Activated CD4-positive, CD25-positive, alpha-beta regulatory T cell treated with anti-CD3 and anti-CD28 coated beads, Interleukin-2, amount 50 U/mL, for 16 hours (primary cell): ENCODE data around the gene LARP1B.
"Not testable (repeated sequence)": the region's sequence is repeated elsewhere in the genome, so short reads cannot be mapped to it uniquely, and the experiment has no call there.

Experiments
- DNase-seq: peaks from one replicate; pipeline ENCODE4 v3.0.0-alpha.2; 2020; ENCODE audit warnings: low read depth, low spot score

The LARP1B gene

GRCh38 chr4:128225148-128225547 is 164.0 kb downstream of the LARP1B start:
- no peak for DNase-seq

GRCh38 chr4:128227991-128228571 is 167.0 kb downstream of the LARP1B start:
- DNase-seq, result no peak

- no peak for DNase-seq
Observed at GRCh38 chr4:128228845-128229795, 168.0 kb downstream of the LARP1B start.

GRCh38 chr4:128232719-128233118 is 171.6 kb downstream of the LARP1B start:
- no peak for DNase-seq

DNA sequence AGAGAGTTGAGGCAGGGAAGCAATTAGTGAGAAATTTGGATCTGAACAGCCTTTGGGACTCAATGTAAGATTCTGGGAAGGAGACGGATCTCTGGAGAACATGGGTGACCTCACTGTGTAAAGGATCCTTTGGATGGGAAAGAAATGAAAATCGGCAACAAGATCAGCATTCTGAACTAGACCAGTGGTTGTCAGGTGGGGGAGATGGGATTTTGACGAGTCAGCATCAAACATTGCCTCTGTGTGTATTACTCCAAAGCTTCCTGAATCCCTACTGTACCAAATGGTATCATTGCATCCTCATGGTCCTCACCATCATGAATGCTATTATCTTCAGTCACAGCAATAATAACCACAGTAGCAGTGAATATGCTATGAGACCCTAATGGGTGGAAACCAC is 173.7 kb downstream of the LARP1B start:
- no peak for DNase-seq

- DNase-seq, result no peak
Observed at GRCh38 chr4:128241019-128241418, 179.9 kb downstream of the LARP1B start.

DNA sequence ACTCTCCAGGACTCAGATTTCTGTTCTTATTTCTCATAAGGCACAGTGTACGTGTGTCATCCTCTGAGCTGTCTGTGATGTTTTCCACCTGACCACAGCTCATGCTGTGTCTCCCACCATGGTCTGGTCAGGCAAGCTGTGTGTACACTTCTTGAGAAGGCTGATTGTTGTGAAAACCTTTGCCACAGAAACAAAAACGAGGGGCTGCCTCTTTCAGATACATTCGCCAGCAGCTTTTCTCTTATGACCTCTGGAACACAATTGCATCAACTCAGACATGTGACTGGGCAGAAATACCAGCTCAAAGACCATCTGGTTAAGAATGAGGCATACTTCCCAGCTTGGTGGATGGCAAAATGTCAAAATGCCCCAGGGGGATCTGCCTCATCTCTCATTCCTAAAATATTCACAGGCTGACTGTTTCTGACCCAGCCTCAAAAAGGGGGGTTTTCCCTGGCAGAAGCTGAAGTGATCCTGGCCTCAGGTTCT is 180.4 kb downstream of the LARP1B start:
- no peak for DNase-seq

GRCh38 chr4:128241981-128242380 is 180.9 kb downstream of the LARP1B start:
- no peak for DNase-seq

GRCh38 chr4:128242601-128243000 is 181.5 kb downstream of the LARP1B start:
- DNase-seq, result no peak

GRCh38 chr4:128244379-128244778 is 183.3 kb downstream of the LARP1B start:
- no peak for DNase-seq

DNA sequence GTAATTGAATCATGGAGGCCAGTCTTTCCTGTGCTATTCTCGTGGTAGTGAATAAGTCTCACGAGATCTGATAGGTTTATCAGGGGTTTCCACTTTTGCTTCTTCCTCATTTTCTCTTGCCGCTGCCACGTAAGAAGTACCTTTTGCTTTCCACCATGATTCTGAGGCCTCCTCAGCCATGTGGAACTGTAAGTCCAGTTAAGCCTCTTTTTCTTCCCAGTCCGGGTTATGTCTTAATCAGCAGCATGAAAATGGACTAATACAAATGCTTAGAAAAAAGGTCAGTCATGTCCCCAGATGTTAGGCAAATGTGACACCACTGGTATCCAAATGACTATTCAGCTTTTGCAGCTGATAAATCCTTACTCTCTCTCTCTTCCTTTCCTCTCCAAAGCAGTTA is 184.3 kb downstream of the LARP1B start:
- not testable (repeated sequence) for DNase-seq

DNA sequence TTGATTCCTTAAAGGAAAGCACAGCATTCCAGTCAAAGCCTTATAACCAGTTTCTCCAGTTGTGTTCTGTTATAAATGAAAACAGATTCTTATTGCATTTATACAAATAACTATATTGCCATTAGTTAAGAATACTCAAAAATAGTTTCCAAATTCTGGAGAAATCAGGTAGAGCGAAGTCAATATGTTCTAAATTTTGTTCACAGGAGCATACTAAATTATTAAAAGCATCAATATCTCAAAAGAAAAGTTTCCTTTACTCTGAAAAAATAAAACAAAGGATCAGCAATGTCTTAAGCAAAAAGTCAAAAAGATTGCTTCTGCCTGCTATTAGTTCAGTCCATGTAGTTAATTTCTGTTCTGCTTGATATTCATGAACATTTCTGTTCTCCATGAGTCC is 186.8 kb downstream of the LARP1B start:
- DNase-seq, result no peak

GRCh38 chr4:128249787-128250668 is 188.9 kb downstream of the LARP1B start:
- DNase-seq, result no peak

DNA sequence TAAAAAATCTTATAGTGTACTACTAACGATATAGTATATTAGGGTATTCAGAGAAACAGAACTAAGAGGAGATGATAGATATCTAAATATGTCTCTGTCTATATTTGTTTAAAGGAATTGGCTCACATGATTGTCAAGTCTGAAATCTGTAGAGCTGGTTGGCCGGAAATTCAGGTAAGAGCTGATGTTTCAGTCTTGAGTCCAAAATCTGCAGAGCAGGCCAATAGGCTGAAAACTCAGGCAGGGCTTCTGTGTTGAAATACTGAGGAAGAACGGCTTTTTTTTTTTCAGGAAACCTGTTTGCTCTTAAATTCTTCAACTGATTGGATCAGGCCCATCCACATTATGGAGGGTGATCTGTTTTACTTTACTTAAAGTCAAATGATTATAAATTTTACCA is 194.8 kb downstream of the LARP1B start:
- no peak for DNase-seq

- no peak for DNase-seq
Observed at GRCh38 chr4:128256539-128256938, 195.4 kb downstream of the LARP1B start.

- not testable (repeated sequence) for DNase-seq
Observed at GRCh38 chr4:128258166-128258565, 197.1 kb downstream of the LARP1B start.

DNA sequence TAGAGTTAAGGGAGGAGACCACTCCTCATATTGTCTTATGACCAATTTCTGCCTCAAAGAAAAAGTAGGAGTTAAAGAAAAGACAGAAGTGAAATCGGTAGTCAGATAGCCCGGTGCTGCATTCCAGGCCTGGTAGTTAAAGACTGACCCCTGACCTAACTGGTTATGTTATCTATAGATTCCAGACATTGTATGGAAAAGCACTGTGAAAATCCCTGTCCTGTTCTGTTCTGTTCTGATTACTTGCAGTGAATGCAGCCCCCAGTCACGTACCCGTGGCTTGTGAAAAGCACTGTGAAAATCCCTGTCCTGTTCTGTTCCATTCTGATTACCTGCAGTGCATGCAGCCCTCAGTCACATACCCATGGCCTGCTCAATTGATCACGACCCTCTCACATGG is 198.8 kb downstream of the LARP1B start:
- not testable (repeated sequence) for DNase-seq
